HEK293T (cell line): ENCODE data around the gene SLF2.

Experiments
- CTCF ChIA-PET: fragments of 350-600 bp; formaldehyde crosslinking; extraction: SDS; loops from one replicate; lab custom pipeline; 2021; ENCODE audit warnings: antibody characterized with exemption, inconsistent platforms; lab: Yijun Ruan, JAX
- POLR2A ChIA-PET: fragments of 350-600 bp; formaldehyde crosslinking; extraction: SDS; loops from one replicate; lab custom pipeline; 2020; ENCODE audit warnings: antibody characterized with exemption, inconsistent platforms; lab: Yijun Ruan, JAX
- DNase-seq: peaks from one replicate; pipeline ENCODE4 v3.0.0; 2012; ENCODE audit warnings: mixed read lengths; ENCODE audit errors: extremely low spot score
- ARNT ChIP-seq: fragments of 450-650 bp; IDR thresholded peaks from 2 replicates; pipeline ENCODE4 v1.6.1; 2017; ENCODE audit warnings: mild to moderate bottlenecking
- BHLHE40 ChIP-seq: fragments of 450-650 bp; IDR thresholded peaks from 2 replicates; pipeline ENCODE4 v1.6.1; 2016; ENCODE audit warnings: mild to moderate bottlenecking, moderate library complexity, borderline replicate concordance
- CTBP1 ChIP-seq: fragments of 450-650 bp; IDR thresholded peaks from 2 replicates; pipeline ENCODE4 v1.6.1; 2016; ENCODE audit warnings: borderline replicate concordance
- ELF4 ChIP-seq: fragments of 450-650 bp; IDR thresholded peaks from 2 replicates; pipeline ENCODE4 v1.6.1; 2017; ENCODE audit warnings: antibody characterized with exemption
- FOXA1 ChIP-seq: fragments of 450-650 bp; IDR thresholded peaks from 2 replicates; pipeline ENCODE4 v1.6.1; 2016; ENCODE audit warnings: mild to moderate bottlenecking
- FOXK2 ChIP-seq: fragments of 450-650 bp; IDR thresholded peaks from 2 replicates; pipeline ENCODE4 v1.6.1; 2016; ENCODE audit warnings: mild to moderate bottlenecking
- FOXM1 ChIP-seq: fragments of 450-650 bp; IDR thresholded peaks from 2 replicates; pipeline ENCODE4 v1.6.1; 2017; ENCODE audit warnings: mild to moderate bottlenecking, borderline replicate concordance
- HDGF ChIP-seq: fragments of 450-650 bp; IDR thresholded peaks from 2 replicates; pipeline ENCODE4 v1.6.1; 2017; ENCODE audit warnings: antibody characterized with exemption, borderline replicate concordance
- L3MBTL2 ChIP-seq: fragments of 450-650 bp; conservative IDR thresholded peaks from 2 replicates; pipeline ENCODE4 v1.6.1; 2016; ENCODE audit warnings: mild to moderate bottlenecking
- LEF1 ChIP-seq: fragments of 450-650 bp; IDR thresholded peaks from 2 replicates; pipeline ENCODE4 v1.6.1; 2017; ENCODE audit warnings: mild to moderate bottlenecking, borderline replicate concordance
- NFRKB ChIP-seq: fragments of 450-650 bp; IDR thresholded peaks from 2 replicates; pipeline ENCODE4 v1.6.1; 2016; ENCODE audit warnings: mild to moderate bottlenecking, moderate library complexity
- PKNOX1 ChIP-seq: fragments of 450-650 bp; IDR thresholded peaks from 2 replicates; pipeline ENCODE4 v1.6.1; 2016
- SP1 ChIP-seq: fragments of 450-650 bp; IDR thresholded peaks from 2 replicates; pipeline ENCODE4 v1.6.1; 2017
- SUZ12 ChIP-seq: fragments of 450-650 bp; IDR thresholded peaks from 2 replicates; pipeline ENCODE4 v1.6.1; 2016; ENCODE audit warnings: mild to moderate bottlenecking
- TARDBP ChIP-seq: fragments of 450-650 bp; IDR thresholded peaks from 2 replicates; pipeline ENCODE4 v1.6.1; 2016
- ZNF384 ChIP-seq: fragments of 450-650 bp; IDR thresholded peaks from 2 replicates; pipeline ENCODE4 v1.6.1; 2016

The SLF2 gene

DNA sequence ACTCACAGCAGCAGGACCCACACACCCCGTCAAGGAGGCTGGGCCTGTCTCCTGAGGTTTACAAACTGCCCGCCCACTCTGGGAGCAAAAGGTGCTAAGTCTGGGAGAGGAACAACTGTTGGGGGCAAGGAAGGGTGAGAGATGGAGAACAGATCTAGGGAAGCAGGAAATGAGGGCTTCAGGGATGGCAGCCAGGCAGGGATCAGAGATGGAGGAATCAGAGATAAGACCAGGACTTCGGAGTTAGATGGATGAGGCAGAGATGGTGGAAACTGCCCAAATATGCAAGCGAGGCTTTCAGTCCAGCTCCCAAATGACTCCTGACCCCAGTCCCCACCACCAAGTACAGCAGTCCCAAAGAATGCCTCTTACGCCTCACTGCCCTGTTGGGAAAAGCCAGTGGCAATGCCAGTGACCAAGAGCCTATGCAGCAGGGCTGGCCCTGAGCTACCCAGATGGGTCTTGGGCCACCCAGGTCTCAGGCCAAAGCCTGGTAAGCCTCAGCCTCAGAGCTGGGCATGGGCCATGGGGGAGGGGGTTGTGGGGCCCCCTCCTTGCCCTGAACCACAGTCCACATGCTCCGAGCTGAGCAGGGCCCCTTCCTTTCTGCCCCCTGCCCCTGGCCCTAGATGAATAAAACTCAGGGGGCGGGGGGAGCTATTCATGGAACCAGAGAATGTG is 39.5 kb upstream of the SLF2 start:
- no peak for DNase-seq
- POLR2A ChIA-PET, result interaction anchor here (0.9 kb wide), 1 partner anchor 40 kb away, joined by 3 read pairs; no protein-coding TSS in a partner anchor
- no peak for TF ChIP-seq FOXM1
- TF ChIP-seq SUZ12, result no peak
- no peak for TF ChIP-seq PKNOX1
- TF ChIP-seq LEF1, result no peak
- TF ChIP-seq ARNT, result no peak
- TF ChIP-seq FOXK2, result no peak
- no peak for TF ChIP-seq BHLHE40
- no peak for TF ChIP-seq ELF4
- no peak for TF ChIP-seq L3MBTL2
- no peak for TF ChIP-seq SP1
- no peak for TF ChIP-seq FOXA1
- TF ChIP-seq ZNF384, result no peak
- TF ChIP-seq HDGF, result no peak
- TF ChIP-seq CTBP1, result no peak
- no peak for TF ChIP-seq NFRKB
- CTCF ChIA-PET, result interaction anchor here (0.8 to 1.2 kb wide), 3 partner anchors 16 to 130 kb away, joined by 3 to 4 read pairs (median 3); no protein-coding TSS in a partner anchor

GRCh38 chr10:100873827-100874326 is 38.9 kb upstream of the SLF2 start:
- no peak for DNase-seq
- ChIA-PET CTCF (interaction anchor here (0.8 to 1.2 kb wide), 3 partner anchors 15 to 131 kb away, joined by 3 to 4 read pairs (median 3); no protein-coding TSS in a partner anchor), POLR2A (interaction anchor here (0.9 kb wide), 1 partner anchor 40 kb away, joined by 3 read pairs; no protein-coding TSS in a partner anchor)
- TF ChIP-seq TARDBP (no peak), L3MBTL2 (no peak), FOXM1 (no peak), ELF4 (no peak), FOXK2 (no peak), ARNT (no peak), FOXA1 (no peak), PKNOX1 (no peak), BHLHE40 (no peak), SUZ12 (no peak), LEF1 (no peak), CTBP1 (no peak)

GRCh38 chr10:100874702-100875483 is 37.9 kb upstream of the SLF2 start:
- no peak for TF ChIP-seq CTBP1
- CTCF ChIA-PET, result interaction anchor here (0.8 to 1.2 kb wide), 2 partner anchors 14 to 203 kb away, joined by 4 read pairs; no protein-coding TSS in a partner anchor
- DNase-seq, result no peak
- POLR2A ChIA-PET, result no interaction called here

DNA sequence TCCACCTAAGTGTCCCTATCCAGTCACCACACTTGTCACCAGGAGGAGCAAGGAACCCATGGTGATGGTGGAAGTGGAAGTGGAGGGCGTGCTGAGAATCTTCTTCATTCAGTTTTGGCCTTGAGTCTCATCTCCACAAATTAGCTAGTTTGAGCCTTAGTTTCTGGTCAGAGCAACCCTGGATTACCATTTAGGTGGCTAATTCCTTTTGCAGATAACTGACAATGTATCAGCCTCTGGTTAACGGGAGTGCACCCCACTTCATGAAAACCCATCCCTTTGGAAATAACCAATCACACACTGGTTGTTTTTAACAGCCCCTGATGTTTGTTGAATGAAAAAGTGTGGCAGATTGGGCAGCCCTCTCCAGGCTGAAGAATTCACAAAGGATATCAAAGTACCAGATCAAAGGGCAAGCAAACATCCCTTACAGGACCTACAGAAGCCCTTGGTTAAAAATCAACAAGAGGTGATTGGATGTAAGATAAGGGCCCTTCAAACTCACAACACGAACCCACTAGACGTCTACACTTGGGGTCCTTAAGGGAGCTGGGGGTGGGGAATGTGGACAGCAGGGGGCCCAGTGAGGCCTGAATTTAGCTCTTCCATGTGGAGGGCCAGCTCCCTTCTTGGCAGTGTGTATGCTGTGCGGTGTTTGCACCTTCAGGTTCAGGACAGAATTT is 37.1 kb upstream of the SLF2 start:
- ChIA-PET CTCF (interaction anchor here (0.5 to 0.9 kb wide), 3 partner anchors 59 to 394 kb away, joined by 3 read pairs; no protein-coding TSS in a partner anchor), POLR2A (interaction anchor here (1.0 kb wide), 1 partner anchor 340 kb away, joined by 4 read pairs; the partner anchor contains the start of gene HIF1AN)
- no peak for DNase-seq
- TF ChIP-seq LEF1 (no peak), ARNT (no peak), NFRKB (no peak), L3MBTL2 (no peak), SP1 (no peak), SUZ12 (no peak), HDGF (no peak), BHLHE40 (no peak), FOXA1 (no peak), ZNF384 (no peak), TARDBP (no peak)

- CTCF ChIA-PET, result no interaction called here
- no peak for TF ChIP-seq CTBP1
- TF ChIP-seq ARNT, result no peak
- TF ChIP-seq TARDBP, result no peak
- no peak for TF ChIP-seq FOXM1
- no peak for TF ChIP-seq FOXK2
- no peak for TF ChIP-seq L3MBTL2
- TF ChIP-seq ZNF384, result no peak
- no peak for TF ChIP-seq SUZ12
- no peak for TF ChIP-seq ELF4
- no peak for TF ChIP-seq HDGF
- no peak for TF ChIP-seq NFRKB
- no peak for TF ChIP-seq FOXA1
- TF ChIP-seq SP1, result no peak
- TF ChIP-seq BHLHE40, result no peak
- no peak for TF ChIP-seq LEF1
- no peak for TF ChIP-seq PKNOX1
These were observed 35.9 kb upstream of the SLF2 start for GRCh38 chr10:100876585-100877460.

More at GRCh38 chr10:100876585-100877460, 35.9 kb upstream of the SLF2 start:
- DNase-seq, result no peak
- POLR2A ChIA-PET, result no interaction called here
